GM12873 (cell line): ENCODE measurements around the gene FAF2.
A peak's percentile ranks its signal among the peaks of the same experiment; 100 is the strongest.

Experiments used
- TF ChIP-seq, protein P1 (sequence below): IDR thresholded peaks from 2 replicates; pipeline ENCODE4 v1.5.1; 2012; ENCODE audit warnings: low read depth, mild to moderate bottlenecking, moderate library complexity, low read length, control low read depth; ENCODE audit not compliant: insufficient read depth; ENCODE audit errors: missing control alignments

FAF2 gene, protein sequence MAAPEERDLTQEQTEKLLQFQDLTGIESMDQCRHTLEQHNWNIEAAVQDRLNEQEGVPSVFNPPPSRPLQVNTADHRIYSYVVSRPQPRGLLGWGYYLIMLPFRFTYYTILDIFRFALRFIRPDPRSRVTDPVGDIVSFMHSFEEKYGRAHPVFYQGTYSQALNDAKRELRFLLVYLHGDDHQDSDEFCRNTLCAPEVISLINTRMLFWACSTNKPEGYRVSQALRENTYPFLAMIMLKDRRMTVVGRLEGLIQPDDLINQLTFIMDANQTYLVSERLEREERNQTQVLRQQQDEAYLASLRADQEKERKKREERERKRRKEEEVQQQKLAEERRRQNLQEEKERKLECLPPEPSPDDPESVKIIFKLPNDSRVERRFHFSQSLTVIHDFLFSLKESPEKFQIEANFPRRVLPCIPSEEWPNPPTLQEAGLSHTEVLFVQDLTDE

DNA sequence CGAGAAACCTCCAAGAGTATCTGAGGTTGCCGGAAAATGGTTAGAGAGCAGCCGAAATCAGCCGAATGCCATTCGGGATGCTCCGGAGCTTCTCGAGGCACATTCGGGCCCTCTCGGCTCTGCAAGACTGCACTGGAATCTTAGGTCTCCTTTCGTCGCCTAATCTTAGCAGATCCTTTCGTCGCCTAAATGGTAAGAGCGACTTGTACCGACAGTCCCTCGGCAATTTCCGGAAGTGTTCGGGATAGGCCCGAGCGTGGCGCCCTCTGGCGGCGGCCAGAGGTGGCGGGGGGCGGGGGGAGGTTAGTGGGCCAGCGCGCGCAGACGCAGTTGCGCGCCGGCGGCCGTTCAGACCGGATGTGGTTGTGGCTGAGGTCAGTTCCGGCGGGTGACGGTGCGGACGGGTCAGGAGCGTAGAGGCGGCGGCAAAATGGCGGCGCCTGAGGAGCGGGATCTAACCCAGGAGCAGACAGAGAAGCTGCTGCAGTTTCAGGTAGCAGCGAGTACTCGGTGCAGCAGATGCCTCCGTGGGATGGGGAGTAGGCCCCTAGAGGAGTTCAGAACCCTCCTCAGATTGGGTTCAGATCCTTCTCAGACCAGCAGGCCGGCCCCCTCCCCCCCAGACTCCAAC is at the start of gene FAF2:
TSS of gene FAF2 (plus strand) at position 408 of the 631 bp plus-strand sequence. CDS start at position 431, 23 bp downstream.
- TF ChIP-seq, protein P1, sequence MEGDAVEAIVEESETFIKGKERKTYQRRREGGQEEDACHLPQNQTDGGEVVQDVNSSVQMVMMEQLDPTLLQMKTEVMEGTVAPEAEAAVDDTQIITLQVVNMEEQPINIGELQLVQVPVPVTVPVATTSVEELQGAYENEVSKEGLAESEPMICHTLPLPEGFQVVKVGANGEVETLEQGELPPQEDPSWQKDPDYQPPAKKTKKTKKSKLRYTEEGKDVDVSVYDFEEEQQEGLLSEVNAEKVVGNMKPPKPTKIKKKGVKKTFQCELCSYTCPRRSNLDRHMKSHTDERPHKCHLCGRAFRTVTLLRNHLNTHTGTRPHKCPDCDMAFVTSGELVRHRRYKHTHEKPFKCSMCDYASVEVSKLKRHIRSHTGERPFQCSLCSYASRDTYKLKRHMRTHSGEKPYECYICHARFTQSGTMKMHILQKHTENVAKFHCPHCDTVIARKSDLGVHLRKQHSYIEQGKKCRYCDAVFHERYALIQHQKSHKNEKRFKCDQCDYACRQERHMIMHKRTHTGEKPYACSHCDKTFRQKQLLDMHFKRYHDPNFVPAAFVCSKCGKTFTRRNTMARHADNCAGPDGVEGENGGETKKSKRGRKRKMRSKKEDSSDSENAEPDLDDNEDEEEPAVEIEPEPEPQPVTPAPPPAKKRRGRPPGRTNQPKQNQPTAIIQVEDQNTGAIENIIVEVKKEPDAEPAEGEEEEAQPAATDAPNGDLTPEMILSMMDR = peak; percentile 86

DNA sequence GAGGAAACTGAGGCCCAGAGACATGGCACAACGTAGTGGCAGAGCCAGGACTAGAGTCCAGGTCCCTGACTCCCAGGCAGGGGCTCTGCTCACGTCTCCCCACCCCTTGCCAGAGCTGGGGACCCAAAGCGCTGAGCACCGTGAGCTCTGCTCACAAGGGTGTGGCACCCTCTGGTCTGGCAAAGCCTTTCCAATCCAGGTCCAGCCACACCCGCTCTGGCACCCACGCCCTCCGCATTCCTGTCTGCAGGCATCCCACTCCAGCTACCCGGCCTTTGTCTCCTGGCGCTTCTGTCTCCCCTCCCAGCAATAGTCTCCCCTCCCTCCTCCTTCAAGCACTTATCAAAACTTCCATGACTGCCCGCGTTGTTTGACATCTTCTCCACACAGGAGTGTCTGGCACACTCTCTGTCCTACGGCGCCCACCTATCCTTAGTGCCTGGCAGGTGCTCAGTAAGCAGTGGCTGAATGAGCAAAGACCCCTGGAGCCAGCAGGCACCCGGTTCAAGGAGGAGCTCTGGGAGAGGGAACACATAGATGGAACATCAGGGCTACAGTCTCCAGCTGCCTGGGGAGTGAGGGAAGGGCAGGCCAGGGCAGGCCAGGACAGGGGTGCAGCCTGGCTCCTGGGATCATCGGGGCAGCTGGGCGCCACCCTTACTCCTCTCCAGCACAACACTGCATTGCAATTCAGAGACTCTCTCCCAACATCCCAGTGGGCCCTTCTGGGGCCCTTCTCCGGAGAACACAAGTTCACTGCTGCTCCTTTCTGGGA is 47.6 kb upstream of the FAF2 start:
- TF ChIP-seq, protein P1 = no peak

DNA sequence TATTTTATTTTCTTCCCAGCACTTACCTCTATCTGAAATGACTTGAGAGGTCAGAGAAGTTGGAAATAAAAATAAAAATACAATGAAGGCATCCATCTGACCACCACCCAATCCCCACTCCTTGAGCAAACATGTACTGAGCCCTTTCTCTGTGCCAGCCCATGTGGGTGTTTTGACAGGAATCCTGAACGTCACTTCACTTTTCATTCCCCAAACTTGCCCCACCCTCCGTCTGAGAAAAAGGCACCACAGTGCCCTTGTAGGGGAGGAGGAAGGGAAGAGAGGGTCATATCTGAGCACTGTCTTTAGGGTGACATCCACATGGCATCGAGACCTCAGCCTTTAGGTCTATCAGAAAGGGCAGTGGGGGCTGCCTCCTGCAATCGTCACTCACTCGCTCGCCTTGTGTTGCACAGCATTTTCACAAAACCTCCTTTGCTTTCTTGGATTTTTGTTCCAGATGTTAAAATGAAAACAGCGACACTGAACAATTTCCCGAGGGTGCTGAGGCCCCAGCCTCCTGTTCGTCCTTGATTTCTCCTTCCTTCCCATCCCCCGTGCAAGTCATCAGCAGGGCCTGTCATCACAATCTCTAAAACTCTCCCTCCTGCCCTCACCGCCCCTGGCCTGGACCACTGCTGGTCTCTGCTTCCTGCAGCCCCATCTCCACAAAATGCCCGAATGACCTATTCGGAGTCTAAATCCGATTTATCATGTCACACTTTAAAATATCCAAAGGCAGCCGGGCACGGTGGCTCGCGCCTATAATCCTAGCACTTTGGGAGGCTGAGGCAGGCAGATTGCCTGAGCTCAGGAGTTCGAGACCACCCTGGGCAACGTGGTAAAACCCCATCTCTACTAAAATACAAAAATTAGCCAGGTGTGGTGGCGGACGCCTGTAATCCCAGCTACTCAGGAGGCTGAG is 46.6 kb upstream of the FAF2 start:
- TF ChIP-seq, protein P1 = no peak

DNA sequence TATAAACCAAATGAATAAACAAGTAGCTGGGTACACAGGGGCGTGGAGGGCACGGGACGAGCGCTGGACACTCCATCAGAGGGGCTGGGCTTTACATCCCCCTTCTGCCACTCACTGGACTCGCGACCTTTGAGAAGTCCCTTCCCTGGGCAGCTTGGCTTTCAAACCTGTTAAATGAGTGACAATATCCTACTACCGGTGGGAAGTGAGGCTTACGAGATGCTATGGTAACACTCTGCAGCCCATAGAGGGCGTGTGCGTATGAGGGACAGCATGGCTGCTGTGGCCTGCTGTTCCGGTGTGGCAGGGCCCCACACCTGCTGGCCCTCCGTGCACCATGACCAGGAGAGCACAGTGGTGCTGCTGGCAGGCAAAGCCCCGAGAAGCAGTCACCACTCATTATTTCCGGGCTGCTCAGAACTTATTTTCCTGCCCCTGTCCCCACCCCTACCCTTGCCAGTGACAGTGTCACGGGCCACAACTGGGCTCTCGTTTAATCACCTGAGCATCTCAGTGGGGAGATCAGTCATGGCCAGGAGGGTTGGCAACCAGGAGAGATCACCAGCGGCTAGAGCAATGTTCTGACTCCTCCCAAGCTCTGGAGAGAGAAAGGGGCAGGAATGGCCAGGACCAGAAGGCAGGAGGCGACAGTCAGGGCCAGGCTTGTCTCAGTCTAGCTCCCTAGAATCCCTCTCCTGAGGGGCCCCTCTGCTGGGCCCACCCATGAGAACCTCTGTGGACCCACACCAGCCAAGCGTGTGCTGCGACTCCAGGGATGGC is 42.3 kb upstream of the FAF2 start:
- TF ChIP-seq, protein P1 = peak; percentile 13

DNA sequence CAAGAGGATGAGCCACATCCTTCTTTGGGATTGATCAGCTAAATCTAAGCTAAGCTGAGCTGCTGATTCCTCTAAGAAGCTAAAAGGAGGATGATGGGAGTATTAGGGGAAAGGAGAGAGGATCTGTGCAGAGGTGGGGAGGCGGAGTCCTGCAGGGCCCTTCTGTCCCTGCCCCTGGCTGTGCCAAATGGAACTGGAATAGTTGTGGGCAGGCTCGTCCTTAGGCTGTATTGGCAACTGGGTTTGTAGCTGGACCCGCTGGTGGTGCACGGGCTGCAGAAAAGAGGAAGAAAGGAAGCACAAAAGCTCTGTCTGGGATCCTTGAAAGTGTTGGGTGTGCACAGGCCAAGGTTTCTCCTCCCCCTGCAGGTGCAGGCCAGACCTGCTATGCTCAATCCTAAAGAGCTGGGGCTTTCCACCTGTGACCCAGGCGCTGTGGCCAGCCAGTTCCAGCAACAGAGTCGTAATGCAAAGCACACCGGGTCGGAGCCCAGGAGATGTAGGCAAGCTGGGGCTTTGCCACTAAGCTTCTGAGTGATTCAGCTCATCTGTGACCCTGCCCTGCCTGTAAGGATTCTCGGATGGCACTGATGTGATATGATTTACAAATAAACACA is 41.6 kb upstream of the FAF2 start:
- TF ChIP-seq, protein P1 = no peak
